H9 (cell line): ENCODE measurements around the gene KIZ. TPM values are rescaled to one million over a fixed set of nuclear protein-coding genes. Genes with fewer than 3 reads are reported as not detected.

ENCODE experiments used
- DNase-seq: peaks from one replicate; pipeline ENCODE4 v3.0.0-alpha.2; 2017
- H2AFZ ChIP-seq: one replicate; pipeline ENCODE4 v1.6.1; 2013; ENCODE audit warnings: mild to moderate bottlenecking, low read length, control low read depth, moderate library complexity
- H2AK5ac ChIP-seq: 2 replicates; pipeline ENCODE4 v1.6.1; 2013; ENCODE audit warnings: low read length, control low read depth, mixed read lengths; ENCODE audit not compliant: insufficient read length
- H2BK120ac ChIP-seq: one replicate; pipeline ENCODE4 v1.6.1; 2013; ENCODE audit warnings: low read depth, mild to moderate bottlenecking, low read length, control low read depth, inconsistent platforms; ENCODE audit not compliant: poor library complexity, severe bottlenecking
- H2BK12ac ChIP-seq: 2 replicates; pipeline ENCODE4 v1.6.1; 2013; ENCODE audit warnings: low read length, control low read depth, mixed read lengths, low read depth; ENCODE audit not compliant: insufficient read length
- H2BK15ac ChIP-seq: 2 replicates; pipeline ENCODE4 v1.6.1; 2013; ENCODE audit warnings: low read depth, low read length, control low read depth
- H2BK20ac ChIP-seq: one replicate; pipeline ENCODE4 v1.6.1; 2013; ENCODE audit warnings: low read depth, mild to moderate bottlenecking, low read length, control low read depth, inconsistent platforms; ENCODE audit not compliant: poor library complexity, severe bottlenecking
- H2BK5ac ChIP-seq: 2 replicates; pipeline ENCODE4 v1.6.1; 2013; ENCODE audit warnings: low read length, control low read depth, mixed read lengths; ENCODE audit not compliant: insufficient read length
- H3K14ac ChIP-seq: 2 replicates; pipeline ENCODE4 v1.6.1; 2013; ENCODE audit warnings: low read length, control low read depth; ENCODE audit not compliant: insufficient read depth
- H3K18ac ChIP-seq: 2 replicates; pipeline ENCODE4 v1.6.1; 2013; ENCODE audit warnings: low read depth, mild to moderate bottlenecking, mixed read lengths, low read length, control low read depth; ENCODE audit not compliant: insufficient read length
- H3K23ac ChIP-seq: 2 replicates; pipeline ENCODE4 v1.6.1; 2013; ENCODE audit warnings: low read length, control low read depth, mixed read lengths, low read depth; ENCODE audit not compliant: insufficient read length
- H3K23me2 ChIP-seq: 2 replicates; pipeline ENCODE4 v1.6.1; 2013; ENCODE audit warnings: low read depth, mild to moderate bottlenecking, mixed read lengths, low read length, control low read depth; ENCODE audit not compliant: insufficient read length, poor library complexity, severe bottlenecking
- H3K27ac ChIP-seq: 2 replicates; pipeline ENCODE4 v1.5.1; 2013; ENCODE audit warnings: low read length, control low read depth, mixed read lengths, low read depth; ENCODE audit not compliant: insufficient read length
- H3K27me3 ChIP-seq: 2 replicates; pipeline ENCODE4 v1.6.1; 2013; ENCODE audit warnings: low read length, control low read depth, inconsistent platforms; ENCODE audit not compliant: insufficient read depth
- H3K4ac ChIP-seq: 2 replicates; pipeline ENCODE4 v1.6.1; 2013; ENCODE audit warnings: low read depth, mild to moderate bottlenecking, control low read depth, inconsistent platforms, low read length, moderate library complexity
- H3K4me1 ChIP-seq: 2 replicates; pipeline ENCODE4 v1.6.1; 2013; ENCODE audit warnings: low read length, control low read depth, inconsistent platforms; ENCODE audit not compliant: insufficient read depth
- H3K4me2 ChIP-seq: 2 replicates; pipeline ENCODE4 v1.6.1; 2013; ENCODE audit warnings: low read length, control low read depth, mixed read lengths; ENCODE audit not compliant: insufficient read length, insufficient read depth
- H3K56ac ChIP-seq: 2 replicates; pipeline ENCODE4 v1.6.1; 2013; ENCODE audit warnings: low read depth, mild to moderate bottlenecking, mixed read lengths, low read length, control low read depth; ENCODE audit not compliant: insufficient read length
- H3K79me1 ChIP-seq: 2 replicates; pipeline ENCODE4 v1.6.1; 2013; ENCODE audit warnings: low read depth, mild to moderate bottlenecking, moderate library complexity, low read length, control low read depth, inconsistent platforms; ENCODE audit not compliant: insufficient read depth, poor library complexity, severe bottlenecking
- H3K79me2 ChIP-seq: 2 replicates; pipeline ENCODE4 v1.6.1; 2013; ENCODE audit warnings: low read length, control low read depth, inconsistent platforms; ENCODE audit not compliant: insufficient read depth
- H3K9ac ChIP-seq: 2 replicates; pipeline ENCODE4 v1.6.1; 2013; ENCODE audit warnings: low read length, control low read depth, mixed read lengths; ENCODE audit not compliant: insufficient read length; ENCODE audit errors: extremely low read depth
- H3K9me3 ChIP-seq: one replicate; pipeline ENCODE4 v1.6.1; 2013; ENCODE audit warnings: low read depth, low read length, inconsistent platforms; ENCODE audit not compliant: control insufficient read depth
- H3T11ph ChIP-seq: one replicate; pipeline ENCODE4 v1.6.1; 2013; ENCODE audit warnings: mild to moderate bottlenecking, low read length, control low read depth, inconsistent platforms
- H4K20me1 ChIP-seq: one replicate; pipeline ENCODE4 v1.6.1; 2013; ENCODE audit not compliant: control insufficient read depth, insufficient read length, insufficient read depth
- H4K5ac ChIP-seq: 2 replicates; pipeline ENCODE4 v1.6.1; 2013; ENCODE audit warnings: low read depth, mild to moderate bottlenecking, mixed read lengths, low read length, control low read depth; ENCODE audit not compliant: insufficient read length
- H4K8ac ChIP-seq: replicated peaks from 2 replicates; pipeline ENCODE4 v1.6.1; 2013; ENCODE audit warnings: low read length, control low read depth, mixed read lengths, low read depth; ENCODE audit not compliant: insufficient read length
- H4K91ac ChIP-seq: 2 replicates; pipeline ENCODE4 v1.6.1; 2013; ENCODE audit warnings: low read depth, mild to moderate bottlenecking, moderate library complexity, mixed read lengths, low read length, control low read depth; ENCODE audit not compliant: insufficient read length
- H3K27ac Mint-ChIP-seq, 3 experiments: 2 replicates in 2 of 3; 3 replicates in 1 of 3; pipeline ENCODE4 v1.8.0; 2020 to 2021; ENCODE audit warnings: mixed read lengths in 3 of 3, mild to moderate bottlenecking in 1 of 3, moderate library complexity in 1 of 3
- H3K27me3 Mint-ChIP-seq: 2 replicates; pipeline ENCODE4 v1.8.0; 2021; ENCODE audit warnings: low read depth, mild to moderate bottlenecking, moderate library complexity, mixed read lengths
- H3K36me3 Mint-ChIP-seq, 3 experiments: 2 replicates in 2 of 3; 3 replicates in 1 of 3; pipeline ENCODE4 v1.8.0; 2020 to 2021; ENCODE audit warnings: low read depth in 3 of 3, mixed read lengths in 3 of 3; ENCODE audit not compliant: insufficient read depth in 1 of 3
- H3K4me1 Mint-ChIP-seq, 2 experiments: 2 replicates each; pipeline ENCODE4 v1.8.0; 2020; ENCODE audit warnings: mixed read lengths in 2 of 2
- H3K4me3 Mint-ChIP-seq, 2 experiments: 2 replicates in 1 of 2; 3 replicates in 1 of 2; pipeline ENCODE4 v1.8.0; 2020 to 2021; ENCODE audit warnings: mild to moderate bottlenecking in 2 of 2, mixed read lengths in 2 of 2, moderate library complexity in 1 of 2
- H3K9me3 Mint-ChIP-seq, 2 experiments: 2 replicates in 1 of 2; 3 replicates in 1 of 2; pipeline ENCODE4 v1.8.0; 2020; ENCODE audit warnings: mild to moderate bottlenecking in 2 of 2, mixed read lengths in 2 of 2, moderate library complexity in 1 of 2
- CTCF ChIP-seq: fragments of 200-600 bp; sonication (generic); conservative IDR thresholded peaks from 3 replicates; pipeline ENCODE4 v1.8.0; 2021; ENCODE audit warnings: antibody characterized with exemption, mild to moderate bottlenecking
- WGBS: extraction: QIAGEN DNeasy Blood & Tissue Kit; methylation state at CpG from one replicate; pipeline ENCODE4 v1.1.7; 2013; ENCODE audit warnings: missing lambda C conversion rate, low lambda C conversion rate, mixed read lengths; ENCODE audit not compliant: insufficient read length; ENCODE audit errors: extremely low coverage; 5-methylcytosine and 5-hydroxymethylcytosine counted together
- total RNA-seq: library from RNA; stranded (reverse); gene quantifications from 2 replicates; pipeline ENCODE4 v1.2.1, GENCODE V29; 2021

Gene KIZ
- total RNA-seq, 1 experiment from 2014 or later, result 29.3 TPM

DNA sequence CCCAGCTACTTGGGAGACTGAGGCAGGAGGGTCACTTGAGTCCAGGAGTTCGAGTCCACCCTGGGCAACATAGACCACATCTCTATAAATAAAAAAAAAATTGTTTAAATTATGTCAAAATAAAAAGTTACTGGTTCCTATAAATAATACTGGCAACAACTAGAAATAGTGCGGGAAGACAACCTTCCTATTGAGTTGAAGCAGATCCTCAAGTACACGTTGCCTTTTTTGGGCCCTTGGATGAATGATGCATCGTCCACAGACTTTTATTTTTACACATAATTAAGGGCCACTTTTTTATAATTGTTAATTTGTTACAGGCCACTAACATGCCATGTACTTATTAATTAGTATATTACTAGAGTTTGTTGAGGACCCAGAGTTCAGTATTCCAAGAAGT is 31.1 kb downstream of the KIZ start:
- WGBS, result no CpG with 5 or more reads among the region's 4 CpGs

More for the DNA sequence above, 31.1 kb downstream of the KIZ start:
- Histone ChIP-seq H3K27me3 (no peaks in the 10 kb centered on the region), H3K79me2 (no peaks in the 10 kb centered on the region), H3K18ac (no peak overlapping the region), H3K9ac (no peak overlapping the region), H2BK5ac (no peak overlapping the region), H3K4me1 (no peaks in the 10 kb centered on the region), H4K20me1 (no peaks in the 10 kb centered on the region), H3K23ac (no peak overlapping the region), H3K4ac (no peak overlapping the region), H2AFZ (no peak overlapping the region), H2BK20ac (no peak overlapping the region), H4K91ac (no peak overlapping the region), H4K8ac (no peak overlapping the region), H3K56ac (no peak overlapping the region), H2BK12ac (no peak overlapping the region), H3K79me1 (no peaks in the 10 kb centered on the region), H2BK120ac (no peak overlapping the region), H3K9me3 (no peaks in the 10 kb centered on the region), H3T11ph (no peak overlapping the region), H3K4me2 (no peak overlapping the region), H2AK5ac (no peak overlapping the region), H3K27ac (no peak overlapping the region), H3K23me2 (no peaks in the 10 kb centered on the region), H2BK15ac (no peak overlapping the region), H4K5ac (no peak overlapping the region), H3K14ac (no peak overlapping the region)
- Mint-ChIP-seq H3K9me3 (no peaks in the 10 kb centered on the region; a peak in 1 of 5 replicates), H3K4me3 (no peak overlapping the region), H3K4me1 (peaks cover 3 to 6% of the 10 kb centered on the region in 2 experiments; a peak in 3 of 4 replicates), H3K27ac (no peak overlapping the region), H3K36me3 (peaks cover 7 to 30% (median 19%) of the 10 kb centered on the region in 3 experiments), H3K27me3 (no peaks in the 10 kb centered on the region)
- no peak for TF ChIP-seq CTCF
- DNase-seq, result no peak
